ENCODE data around the gene SUN1. TPM values are rescaled to one million over a fixed set of nuclear protein-coding genes. Genes with fewer than 3 reads are reported as not detected.
"Not testable (repeated sequence)": the region's sequence is repeated elsewhere in the genome, so short reads cannot be mapped to it uniquely, and the experiment has no call there.

Gene SUN1
- total RNA-seq, 1 donor from 2014 or later: 234 TPM

DNA sequence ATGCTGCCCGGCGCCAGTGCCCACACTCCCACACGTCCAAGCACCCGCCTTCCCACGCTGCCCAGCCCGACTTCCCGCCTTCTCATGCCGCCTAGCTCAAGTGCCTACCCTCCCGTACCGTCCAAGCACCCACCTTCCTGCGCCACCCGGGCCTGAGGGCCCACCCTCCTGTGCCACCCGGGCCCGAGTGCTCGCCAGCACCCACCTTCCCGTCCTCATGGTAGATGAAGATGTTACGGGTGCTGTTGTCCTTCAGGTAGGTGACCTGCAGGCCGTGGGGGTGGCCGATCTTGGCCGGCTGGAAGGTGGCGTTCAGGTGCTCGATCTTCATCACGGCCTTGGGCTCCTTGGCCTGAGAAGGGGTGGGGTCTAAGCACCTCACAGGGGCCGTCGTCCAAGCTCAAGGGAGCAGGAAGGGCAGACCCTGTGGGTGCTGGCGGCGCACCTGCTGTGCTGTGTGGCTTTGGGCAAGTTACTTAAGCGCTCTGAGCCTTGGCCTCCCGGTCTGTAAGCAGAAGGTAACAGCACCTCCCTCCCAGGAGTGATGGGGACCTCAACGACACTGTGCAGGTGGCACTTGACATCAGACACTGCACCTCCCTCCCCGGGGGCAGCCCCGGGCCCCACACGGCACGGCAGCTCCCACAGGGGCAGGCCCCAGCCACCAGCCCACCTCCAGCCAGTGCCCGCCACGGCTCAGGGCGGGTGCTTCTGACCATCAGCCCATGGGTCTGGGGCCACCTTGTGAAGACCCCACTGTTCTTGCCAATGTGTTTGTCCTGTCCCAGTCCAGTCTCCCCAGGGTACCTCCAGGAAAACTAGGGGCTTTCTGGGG lies 71.9 kb downstream of the SUN1 start:
- no peak for DNase-seq (ENCODE audit: low read depth)

- no peak for DNase-seq (ENCODE audit: low read depth)
These were observed 72.6 kb downstream of the SUN1 start for GRCh38 chr7:904847-905246.

DNA sequence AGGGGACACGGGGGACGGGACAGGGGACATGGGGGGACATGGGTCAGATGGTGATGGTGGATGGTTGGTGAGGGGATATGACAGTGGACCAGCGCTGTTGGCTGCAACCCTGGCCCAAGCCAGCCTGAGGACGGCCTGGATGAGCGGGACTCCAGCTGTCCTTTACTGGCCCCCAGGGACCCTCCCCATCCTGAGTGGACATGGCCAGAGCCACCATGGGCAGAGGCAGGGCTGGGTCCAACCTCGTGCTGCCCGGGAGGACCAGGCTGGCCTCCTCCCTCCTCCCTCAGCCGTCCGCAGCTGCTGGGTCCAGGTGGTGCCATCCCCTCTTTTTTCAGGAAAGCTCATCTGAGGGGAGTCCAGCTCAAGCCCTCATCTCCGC lies 74.5 kb downstream of the SUN1 start:
- no peak for DNase-seq (ENCODE audit: low read depth)

DNA sequence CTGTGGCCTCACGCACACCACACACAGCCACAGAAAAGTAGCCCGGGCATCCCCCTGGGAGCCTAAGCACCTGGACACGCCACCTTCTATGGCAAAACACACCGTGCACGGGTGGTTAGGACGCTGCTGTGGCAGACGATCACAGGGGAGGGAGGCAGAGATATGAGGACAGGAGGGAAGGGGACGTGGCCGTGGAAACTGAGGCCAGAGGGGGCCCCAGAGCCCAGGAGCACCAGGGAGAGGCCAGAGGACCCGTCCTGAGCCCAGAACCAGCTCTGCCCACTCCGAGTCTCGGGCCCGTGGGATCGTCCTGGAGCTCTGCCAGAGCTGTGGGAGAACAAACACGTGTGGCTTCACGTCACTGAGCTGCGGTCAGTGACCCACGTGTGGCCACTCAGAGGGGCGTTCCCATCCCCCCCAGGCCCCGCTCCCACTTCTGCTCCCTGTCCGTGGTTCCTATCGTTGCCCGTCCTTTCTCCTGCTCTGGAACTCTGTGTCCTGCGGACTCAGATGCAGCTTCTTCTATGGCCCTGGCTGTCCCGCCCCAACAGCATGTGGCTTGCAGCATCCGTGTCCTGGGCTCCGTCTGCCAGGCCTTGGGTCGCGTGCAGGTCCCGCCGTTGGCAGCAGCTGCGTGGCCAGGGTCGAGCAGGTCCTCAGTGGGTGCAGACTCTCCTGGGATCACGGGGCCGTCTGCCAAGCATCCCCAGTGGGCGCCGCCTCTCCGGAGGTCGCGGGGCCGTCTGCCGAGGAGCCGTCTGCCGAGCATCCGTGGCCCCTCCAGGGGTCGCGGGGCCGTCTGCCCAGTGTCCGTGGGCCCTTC lies 75.1 kb downstream of the SUN1 start:
- DNase-seq (ENCODE audit: low read depth): no peak

- no peak for DNase-seq (ENCODE audit: low read depth)
These were observed 75.9 kb downstream of the SUN1 start for GRCh38 chr7:908159-908581.

DNA sequence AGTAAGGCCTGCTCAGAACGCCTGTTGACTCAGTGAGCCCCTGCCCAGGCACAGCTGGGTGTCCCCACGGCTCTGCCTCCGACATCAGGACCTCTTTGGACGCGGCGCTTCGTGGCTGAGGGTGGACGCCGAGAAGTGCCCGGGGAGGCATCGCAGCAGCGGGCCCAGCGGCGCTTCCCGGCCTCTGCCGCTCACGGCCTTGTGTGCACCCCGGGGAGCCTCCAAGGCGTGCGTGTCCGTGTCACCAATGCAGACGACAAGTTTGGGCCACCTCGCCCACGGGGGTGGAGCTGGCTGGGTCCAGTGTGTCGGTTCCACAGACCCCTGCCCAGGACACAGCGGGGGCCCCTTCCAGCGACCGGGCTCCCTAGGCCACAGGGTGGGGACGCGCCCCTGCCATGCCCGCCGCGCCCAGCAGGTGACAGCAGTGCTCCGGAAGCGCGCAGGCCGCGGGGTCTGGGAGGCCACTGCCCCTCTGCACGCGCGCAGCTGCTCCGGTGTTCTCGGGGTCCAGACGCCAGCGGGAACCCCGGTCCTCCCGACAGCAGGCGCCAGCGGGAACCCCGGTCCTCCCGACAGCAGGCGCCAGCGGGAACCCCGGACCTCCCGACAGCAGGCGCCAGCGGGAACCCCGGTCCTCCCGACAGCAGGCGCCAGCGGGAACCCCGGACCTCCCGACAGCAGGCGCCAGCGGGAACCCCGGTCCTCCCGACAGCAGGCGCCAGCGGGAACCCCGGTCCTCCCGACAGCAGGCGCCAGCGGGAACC lies 76.5 kb downstream of the SUN1 start:
- not testable (repeated sequence) for DNase-seq (ENCODE audit: low read depth)

DNA sequence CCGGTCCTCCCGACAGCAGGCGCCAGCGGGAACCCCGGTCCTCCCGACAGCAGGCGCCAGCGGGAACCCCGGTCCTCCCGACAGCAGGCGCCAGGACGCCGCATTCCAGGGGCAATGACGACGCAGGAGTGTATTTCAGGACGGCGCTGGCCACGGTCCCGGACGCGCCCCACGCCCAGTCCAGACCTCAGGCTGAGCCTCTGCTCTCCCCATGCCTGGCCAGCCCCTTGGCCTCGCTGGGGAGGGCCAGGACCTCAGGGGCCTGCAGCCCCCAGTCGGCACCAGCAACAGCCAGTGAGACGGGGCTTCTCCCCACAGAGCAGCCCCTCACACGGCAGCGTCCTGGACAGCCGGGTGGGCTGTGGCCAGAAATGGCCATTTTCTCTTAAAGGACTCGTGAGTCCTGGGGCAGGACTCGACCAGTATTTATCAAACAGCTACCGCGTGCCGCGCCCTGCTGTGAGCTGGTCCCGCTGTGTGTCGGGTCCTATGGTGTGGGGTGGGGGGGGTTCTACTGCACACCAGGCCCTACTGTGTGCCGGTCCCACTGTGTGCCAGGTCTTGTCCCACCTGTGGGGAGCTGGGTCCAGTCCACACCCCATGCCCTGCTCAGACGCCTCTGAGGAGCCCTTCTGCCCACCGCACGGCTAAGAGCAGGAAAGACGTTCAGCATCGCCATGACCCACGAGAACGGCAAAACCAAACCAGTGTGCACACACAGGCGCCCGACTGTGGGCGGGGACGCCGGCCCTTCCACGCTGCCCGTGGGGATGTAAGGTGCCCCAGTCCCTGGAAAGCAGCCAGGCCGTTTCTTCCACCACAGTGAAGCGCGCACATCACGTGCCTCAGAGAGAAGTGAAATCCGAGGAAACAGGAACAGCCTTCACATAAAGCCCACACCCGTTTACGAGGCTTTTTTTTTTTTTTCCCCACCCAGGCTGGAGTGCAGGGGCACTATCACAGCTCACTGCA lies 77.4 kb downstream of the SUN1 start:
- DNase-seq (ENCODE audit: low read depth): no peak

GRCh38 chr7:910441-910861 lies 78.2 kb downstream of the SUN1 start:
- DNase-seq (ENCODE audit: low read depth): no peak

DNA sequence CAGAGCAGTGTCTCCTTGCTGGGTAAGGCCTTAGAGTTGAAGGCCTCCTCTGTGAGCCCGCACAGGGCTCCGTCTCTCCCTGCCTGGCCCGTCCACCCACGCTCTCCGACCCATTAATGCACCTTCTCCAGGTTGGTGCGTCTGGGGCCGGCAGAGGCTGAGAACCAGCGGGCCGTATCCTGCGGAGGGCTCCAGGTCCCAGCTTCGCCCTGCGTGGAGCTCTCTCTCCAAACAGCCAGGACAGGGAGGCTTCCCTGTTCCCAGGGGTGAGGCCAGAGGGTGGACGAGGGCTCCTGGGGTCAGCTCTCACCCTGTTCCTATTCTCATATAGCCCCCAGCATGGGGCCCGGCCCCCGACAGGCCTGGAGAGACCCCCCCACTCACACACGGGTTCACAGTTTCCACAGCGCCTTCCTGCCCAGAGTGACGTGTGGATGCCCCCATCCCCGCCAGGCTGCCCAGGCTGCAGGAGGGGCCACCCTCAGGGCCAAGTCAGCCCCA lies 78.7 kb downstream of the SUN1 start:
- DNase-seq (ENCODE audit: low read depth): no peak

DNA sequence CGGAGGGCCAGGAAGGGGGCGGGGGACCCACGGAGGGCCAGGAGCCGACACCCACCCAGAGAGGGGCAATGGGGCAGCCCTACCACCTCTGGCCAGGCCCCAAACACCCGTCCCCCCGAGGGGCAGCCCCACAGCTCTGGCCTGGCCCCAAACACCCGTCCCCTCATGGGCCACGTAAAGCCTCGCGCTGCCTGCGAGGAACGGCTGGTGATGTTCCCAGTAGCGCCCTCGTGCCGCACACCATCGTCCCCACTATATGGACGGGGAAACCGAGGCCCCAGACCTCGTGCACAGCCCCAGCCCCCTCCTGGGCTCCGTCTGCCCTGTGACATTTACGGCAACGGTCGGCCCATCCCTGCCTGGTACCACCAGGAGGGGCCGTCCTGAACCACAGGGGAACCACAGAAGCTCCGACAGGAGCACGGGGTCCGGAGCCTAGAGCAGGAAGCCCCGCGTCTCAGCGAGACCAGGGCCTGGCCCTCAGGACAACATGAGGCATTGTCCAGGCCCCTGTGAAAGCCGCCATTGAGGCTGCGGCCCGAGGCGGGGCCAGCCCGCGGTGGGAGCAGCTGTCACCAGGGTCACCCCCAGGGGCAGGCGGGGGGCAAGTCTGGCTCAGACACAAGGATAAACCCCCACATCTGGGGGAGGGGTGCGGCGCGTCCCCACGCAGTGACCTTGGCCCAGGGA lies 79.7 kb downstream of the SUN1 start:
- no peak for DNase-seq (ENCODE audit: low read depth)

DNA sequence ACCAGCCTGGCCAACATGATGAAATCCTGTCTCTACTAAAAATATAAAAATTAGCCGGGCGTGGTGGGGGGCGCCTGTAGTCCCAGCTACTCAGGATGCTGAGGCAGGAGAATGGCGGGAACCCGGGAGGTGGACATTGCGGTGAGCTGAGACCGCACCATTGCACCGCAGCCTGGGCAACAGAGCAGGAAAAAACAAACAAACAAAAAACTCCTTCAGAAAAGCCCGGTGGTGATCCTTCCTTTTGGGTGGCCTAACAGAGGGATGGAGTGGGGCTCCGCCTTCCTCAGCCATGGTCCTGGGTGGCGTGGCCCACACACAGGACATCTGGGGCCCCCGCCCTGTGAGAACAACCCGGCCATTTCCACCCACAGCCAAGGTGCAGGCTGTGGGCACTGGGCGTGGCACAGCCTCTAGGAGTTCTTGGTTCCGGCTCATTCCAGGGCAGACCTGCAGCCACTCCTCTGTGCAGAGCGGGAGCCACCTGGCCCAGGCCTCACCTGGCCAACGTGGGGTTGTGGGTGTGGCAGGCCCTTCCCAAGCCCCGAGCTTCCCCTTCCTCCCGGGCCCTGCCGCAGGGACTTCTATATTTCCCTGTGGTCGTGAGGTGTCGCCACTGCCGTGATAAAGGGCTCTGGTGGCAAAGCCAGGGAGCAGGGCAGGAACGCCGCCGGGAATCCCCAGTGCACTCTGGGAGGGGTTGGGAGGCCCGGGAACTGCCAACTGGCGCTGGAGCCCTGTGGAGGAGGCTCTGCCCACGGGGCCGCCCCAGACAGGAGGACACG lies 81.7 kb downstream of the SUN1 start:
- DNase-seq (ENCODE audit: low read depth): peak; percentile 13

GRCh38 chr7:914521-915194 lies 82.4 kb downstream of the SUN1 start:
- DNase-seq (ENCODE audit: low read depth): no peak

DNA sequence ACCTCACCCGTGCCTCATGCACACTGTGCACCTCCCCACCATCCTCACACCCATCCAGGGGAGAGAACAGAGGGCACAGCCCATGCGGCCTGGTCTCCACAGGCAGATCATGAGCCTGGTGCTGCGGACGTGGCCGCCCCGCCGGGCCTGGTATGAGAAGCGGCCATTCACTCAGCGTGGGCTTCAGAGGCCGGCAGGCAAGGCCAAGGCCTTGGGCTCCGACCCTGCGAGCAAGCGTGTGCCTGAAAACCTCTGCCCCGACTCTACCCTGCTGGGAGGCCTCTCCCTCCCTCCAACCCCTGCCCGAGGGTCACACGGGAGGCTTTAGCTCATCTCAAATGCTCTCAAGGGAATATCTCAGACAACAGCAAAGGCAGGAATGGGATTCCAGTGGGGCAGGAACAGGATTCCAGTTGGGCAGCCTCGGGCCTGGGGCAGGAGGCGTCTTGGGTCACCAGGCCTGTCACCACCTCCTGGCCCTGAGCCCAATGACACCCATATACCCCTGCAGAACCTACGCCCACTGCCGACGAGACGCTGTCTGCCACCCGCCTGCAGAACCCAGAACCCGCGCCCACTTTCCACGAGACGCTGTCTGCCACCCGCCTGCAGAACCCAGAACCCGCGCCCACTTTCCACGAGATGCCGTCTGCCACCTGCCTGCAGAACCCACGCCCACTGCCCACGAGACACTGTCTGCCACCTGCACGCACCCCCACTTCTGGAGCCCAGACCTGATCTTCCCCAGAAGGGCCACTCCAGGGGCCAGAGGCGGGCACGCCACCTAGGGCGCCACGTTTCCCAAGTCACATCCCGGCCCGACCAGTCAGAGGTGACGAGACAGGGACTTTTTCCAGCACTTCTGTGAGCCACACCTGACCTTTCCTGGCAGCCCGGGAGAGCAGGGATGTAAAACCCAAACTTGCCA lies 83.3 kb downstream of the SUN1 start:
- no peak for DNase-seq (ENCODE audit: low read depth)

DNA sequence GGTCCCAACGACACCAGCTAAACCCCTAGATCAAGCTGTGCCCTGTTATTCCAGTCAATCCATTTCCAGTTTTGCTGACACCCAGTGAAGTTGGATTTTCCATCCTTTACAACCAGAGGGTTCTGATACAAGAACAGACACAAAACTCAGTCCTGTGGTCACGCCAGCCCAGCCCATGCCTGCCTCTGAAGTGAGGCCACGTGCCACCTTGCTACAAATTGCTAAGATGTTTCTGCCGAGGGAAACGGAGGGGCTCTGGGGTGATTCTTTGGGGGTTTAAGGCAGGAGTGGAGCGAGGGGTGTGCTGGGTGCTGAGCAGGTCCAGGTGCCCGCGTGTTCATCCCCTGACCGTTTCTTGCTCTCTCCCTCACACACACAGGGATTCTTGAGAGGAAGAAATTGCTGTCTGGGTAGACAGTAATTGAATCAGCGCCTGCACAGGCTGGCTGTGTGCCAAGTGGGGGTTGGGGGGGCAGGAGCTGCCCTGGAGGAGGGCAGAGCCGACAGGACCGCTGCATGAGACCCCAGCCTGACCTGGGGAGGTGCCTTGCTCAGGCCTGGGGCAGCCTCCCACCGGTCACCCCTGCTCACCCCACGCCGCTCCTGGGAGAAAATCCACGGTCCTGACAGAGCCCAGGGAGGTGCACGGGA lies 84.1 kb downstream of the SUN1 start:
- DNase-seq (ENCODE audit: low read depth): no peak

DNA sequence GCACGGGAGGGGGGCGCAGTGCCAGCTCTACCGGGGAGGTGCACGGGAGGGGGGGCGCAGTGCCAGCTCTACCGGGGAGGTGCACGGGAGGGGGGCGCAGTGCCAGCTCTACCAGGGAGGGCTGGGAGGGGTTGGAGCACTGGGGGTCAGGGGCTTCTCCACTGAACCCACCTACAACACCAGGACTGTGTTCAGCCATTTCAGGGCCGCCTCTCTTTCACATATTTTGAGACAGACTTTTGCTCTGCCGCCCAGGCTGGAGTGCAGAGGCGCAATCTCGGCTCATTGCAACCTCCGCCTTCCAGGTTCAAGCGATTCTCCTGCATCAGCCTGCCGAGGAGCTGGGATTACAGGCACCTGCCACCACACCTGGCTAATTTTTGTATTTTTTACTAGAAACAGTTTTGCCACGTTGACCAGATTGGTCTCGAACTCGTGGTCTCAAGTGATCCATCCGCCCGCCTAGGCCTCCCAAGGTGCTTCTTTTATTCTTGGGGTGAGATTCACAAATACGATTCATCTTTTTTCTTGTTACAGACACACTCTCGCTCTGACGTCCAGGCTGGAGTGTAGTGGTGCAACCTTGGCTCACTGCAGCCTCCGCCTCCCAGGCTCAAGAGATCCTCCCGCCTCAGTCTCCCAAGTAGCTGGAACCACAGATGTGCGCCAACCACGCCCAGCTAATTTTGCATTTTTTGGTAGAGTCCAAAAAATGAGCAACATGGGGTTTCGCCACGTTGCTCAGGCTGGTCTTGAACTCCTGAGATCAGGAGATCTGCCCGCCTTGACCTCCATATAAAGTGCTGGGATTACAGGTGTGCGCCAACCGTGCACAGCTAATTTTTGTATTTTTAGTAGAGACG lies 85.2 kb downstream of the SUN1 start:
- no peak for DNase-seq (ENCODE audit: low read depth)

DNA sequence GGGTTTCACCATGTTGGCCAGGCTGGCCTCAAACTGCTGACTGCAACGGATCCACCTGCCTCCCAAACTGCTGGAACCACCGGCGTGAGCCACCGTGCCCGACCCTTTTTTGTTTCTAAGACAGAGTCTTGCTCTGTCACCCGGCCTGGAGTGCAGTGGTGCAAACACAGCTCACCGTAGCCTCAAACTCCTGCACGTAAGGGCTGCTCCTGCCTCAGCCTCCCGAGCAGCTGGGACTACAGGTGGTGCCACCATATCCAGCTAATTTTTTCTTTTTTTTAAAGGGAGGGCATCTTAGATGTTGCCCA lies 85.8 kb downstream of the SUN1 start:
- DNase-seq (ENCODE audit: low read depth): no peak

Data from renal cortical epithelial cell (primary cell).